ENCODE data around the gene TMPRSS13. TPM values are rescaled to one million over a fixed set of nuclear protein-coding genes. Genes with fewer than 3 reads are reported as not detected.

Gene TMPRSS13
- total and polyA plus RNA-seq, 2 experiments from 2014 or later, result 1.3 to 1.9 TPM

DNA sequence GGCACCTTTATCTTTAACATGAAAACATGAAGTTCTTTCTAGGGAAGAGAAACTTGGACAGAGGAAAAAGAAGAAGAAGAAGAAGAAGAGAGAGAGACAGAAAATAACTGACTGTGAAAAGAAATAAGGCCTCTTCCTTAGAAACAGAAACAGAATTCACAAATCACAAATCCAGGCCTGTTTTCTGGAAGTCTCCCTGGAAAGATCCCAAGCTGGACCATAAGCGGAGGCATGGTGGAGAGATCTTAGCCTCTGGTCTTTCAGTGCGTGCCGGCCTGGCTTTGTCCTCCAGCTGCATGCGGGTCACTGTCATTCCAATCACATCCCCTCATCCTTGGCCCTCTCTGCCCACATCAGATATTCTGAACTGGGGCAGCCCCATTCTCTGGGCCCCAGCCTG lies 59.6 kb downstream of the TMPRSS13 start:
- no peaks in the 10 kb centered on the region for H3K36me3 ChIP-seq (replicated peaks; ENCODE audit: insufficient read depth, low read depth)
- H3K27ac ChIP-seq, result peak overlapping the region; percentile 31
- no peaks in the 10 kb centered on the region for H3K9me2 ChIP-seq (replicated peaks; ENCODE audit: insufficient read depth)
- peaks cover 19% of the 10 kb centered on the region for H3K4me1 ChIP-seq (ENCODE audit: insufficient read depth)
- H3K4me2 ChIP-seq, result peak overlapping the region; percentile 17
- WGBS (ENCODE audit: low lambda C conversion rate, missing lambda C conversion rate), result 83% methylated on average over 3 of the region's 4 CpGs
- H3K9me3 ChIP-seq (ENCODE audit: low read depth), result no peaks in the 10 kb centered on the region
- H3K79me2 ChIP-seq, result peaks cover 2% of the 10 kb centered on the region
- no peaks in the 10 kb centered on the region for H4K20me1 ChIP-seq (ENCODE audit: insufficient read depth, poor library complexity, severe bottlenecking)
- DNase-seq (ENCODE audit: low spot score), result no peak
- TF ChIP-seq, protein P1, sequence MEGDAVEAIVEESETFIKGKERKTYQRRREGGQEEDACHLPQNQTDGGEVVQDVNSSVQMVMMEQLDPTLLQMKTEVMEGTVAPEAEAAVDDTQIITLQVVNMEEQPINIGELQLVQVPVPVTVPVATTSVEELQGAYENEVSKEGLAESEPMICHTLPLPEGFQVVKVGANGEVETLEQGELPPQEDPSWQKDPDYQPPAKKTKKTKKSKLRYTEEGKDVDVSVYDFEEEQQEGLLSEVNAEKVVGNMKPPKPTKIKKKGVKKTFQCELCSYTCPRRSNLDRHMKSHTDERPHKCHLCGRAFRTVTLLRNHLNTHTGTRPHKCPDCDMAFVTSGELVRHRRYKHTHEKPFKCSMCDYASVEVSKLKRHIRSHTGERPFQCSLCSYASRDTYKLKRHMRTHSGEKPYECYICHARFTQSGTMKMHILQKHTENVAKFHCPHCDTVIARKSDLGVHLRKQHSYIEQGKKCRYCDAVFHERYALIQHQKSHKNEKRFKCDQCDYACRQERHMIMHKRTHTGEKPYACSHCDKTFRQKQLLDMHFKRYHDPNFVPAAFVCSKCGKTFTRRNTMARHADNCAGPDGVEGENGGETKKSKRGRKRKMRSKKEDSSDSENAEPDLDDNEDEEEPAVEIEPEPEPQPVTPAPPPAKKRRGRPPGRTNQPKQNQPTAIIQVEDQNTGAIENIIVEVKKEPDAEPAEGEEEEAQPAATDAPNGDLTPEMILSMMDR (IDR thresholded peaks at IDR 0.05; ENCODE audit: poor library complexity), result no peak
- TF ChIP-seq EZH2phosphoT487 (IDR thresholded peaks at IDR 0.05; ENCODE audit: low read depth, severe bottlenecking, unreplicated experiment) (no peak), EZH2 (IDR thresholded peaks at IDR 0.05; ENCODE audit: borderline replicate concordance) (no peak)
- peaks cover 9% of the 10 kb centered on the region for H3K27me3 ChIP-seq
- H3K4me3 ChIP-seq, result no peak overlapping the region
- no peak overlapping the region for H2AFZ ChIP-seq

DNA sequence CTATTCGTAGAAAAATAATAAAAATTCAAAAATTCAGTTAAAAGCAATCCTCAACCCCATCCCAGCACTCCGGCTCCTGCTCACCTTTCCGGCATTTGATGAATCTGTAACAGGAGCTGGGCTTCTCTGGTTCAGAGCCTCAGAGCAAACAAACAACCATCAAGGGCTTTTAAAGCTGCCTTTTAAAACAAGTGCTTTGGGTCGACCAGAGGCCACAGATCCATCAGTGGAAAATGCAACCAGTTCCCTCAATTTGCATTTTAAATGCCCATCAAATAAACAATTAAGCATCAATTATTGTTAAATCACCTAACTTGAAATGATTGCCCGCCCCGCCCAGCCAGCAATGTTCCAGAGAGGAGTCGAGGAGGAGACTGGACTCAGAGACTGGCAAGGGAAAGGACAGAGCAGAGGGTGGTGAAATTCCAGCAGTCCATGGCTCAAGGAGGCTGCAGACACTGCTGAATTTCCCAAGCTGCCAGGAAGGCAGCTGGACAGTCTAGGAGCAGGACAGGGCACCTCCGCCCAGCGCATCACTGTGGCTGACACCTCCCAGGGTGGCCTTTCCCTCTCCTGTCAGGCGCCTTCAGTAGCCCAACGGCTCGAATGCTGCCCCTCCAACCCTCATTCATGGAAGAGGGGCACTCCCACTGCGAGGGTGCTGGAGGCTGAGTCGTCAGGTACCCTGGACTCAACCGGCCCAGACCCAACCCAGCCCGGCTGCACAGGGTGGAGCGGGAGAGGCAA lies 60.2 kb downstream of the TMPRSS13 start:
- Histone ChIP-seq H3K36me3 (replicated peaks; ENCODE audit: insufficient read depth, low read depth) (no peaks in the 10 kb centered on the region), H3K4me1 (ENCODE audit: insufficient read depth) (peaks cover 19% of the 10 kb centered on the region), H3K79me2 (peaks cover 2% of the 10 kb centered on the region), H3K9me3 (ENCODE audit: low read depth) (no peaks in the 10 kb centered on the region), H3K27me3 (peaks cover 6% of the 10 kb centered on the region), H3K9me2 (replicated peaks; ENCODE audit: insufficient read depth) (no peaks in the 10 kb centered on the region), H4K20me1 (ENCODE audit: insufficient read depth, poor library complexity, severe bottlenecking) (no peaks in the 10 kb centered on the region), H2AFZ (no peak overlapping the region), H3K4me2 (no peak overlapping the region), H3K27ac (peak overlapping the region; percentile 31), H3K4me3 (no peak overlapping the region)
- TF ChIP-seq EZH2 (IDR thresholded peaks at IDR 0.05; ENCODE audit: borderline replicate concordance) (no peak), EZH2phosphoT487 (IDR thresholded peaks at IDR 0.05; ENCODE audit: low read depth, severe bottlenecking, unreplicated experiment) (no peak)
- TF ChIP-seq, protein P1 (IDR thresholded peaks at IDR 0.05; ENCODE audit: poor library complexity), result no peak
- no peak for DNase-seq (ENCODE audit: low spot score)
- 72% methylated on average over 17 of the region's 17 CpGs for WGBS (ENCODE audit: low lambda C conversion rate, missing lambda C conversion rate)

DNA sequence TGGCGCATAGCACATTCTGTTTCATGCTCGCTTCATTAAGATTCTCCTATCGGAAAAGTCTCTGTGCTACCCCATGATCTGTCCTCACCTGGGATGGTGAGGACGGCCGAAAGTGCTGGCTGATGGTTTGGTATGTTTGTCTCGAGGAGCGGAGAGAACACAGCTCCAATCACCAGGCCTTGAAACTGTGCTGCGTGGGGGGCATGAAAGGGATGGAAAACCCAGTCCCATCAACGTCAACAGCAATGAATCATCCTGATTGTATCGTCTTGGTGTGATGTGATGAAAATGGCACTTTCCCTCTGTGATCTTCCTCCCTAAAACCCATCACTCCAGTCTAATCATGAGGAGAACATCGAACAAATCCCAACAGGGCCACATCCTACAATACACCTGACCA lies 61.1 kb downstream of the TMPRSS13 start:
- no peaks in the 10 kb centered on the region for H3K27me3 ChIP-seq
- no peaks in the 10 kb centered on the region for H3K36me3 ChIP-seq (replicated peaks; ENCODE audit: insufficient read depth, low read depth)
- no peaks in the 10 kb centered on the region for H3K9me2 ChIP-seq (replicated peaks; ENCODE audit: insufficient read depth)
- DNase-seq (ENCODE audit: low spot score), result no peak
- no peak overlapping the region for H3K27ac ChIP-seq
- H3K4me1 ChIP-seq (ENCODE audit: insufficient read depth), result peaks cover 19% of the 10 kb centered on the region
- 76% methylated on average over 11 of the region's 11 CpGs for WGBS (ENCODE audit: low lambda C conversion rate, missing lambda C conversion rate)
- TF ChIP-seq EZH2phosphoT487 (IDR thresholded peaks at IDR 0.05; ENCODE audit: low read depth, severe bottlenecking, unreplicated experiment), result no peak
- TF ChIP-seq EZH2 (IDR thresholded peaks at IDR 0.05; ENCODE audit: borderline replicate concordance), result no peak
- TF ChIP-seq, protein P1 (IDR thresholded peaks at IDR 0.05; ENCODE audit: poor library complexity), result no peak
- no peak overlapping the region for H2AFZ ChIP-seq
- no peaks in the 10 kb centered on the region for H3K9me3 ChIP-seq (ENCODE audit: low read depth)
- no peak overlapping the region for H3K4me3 ChIP-seq
- H4K20me1 ChIP-seq (ENCODE audit: insufficient read depth, poor library complexity, severe bottlenecking), result no peaks in the 10 kb centered on the region
- peaks cover 2% of the 10 kb centered on the region for H3K79me2 ChIP-seq
- H3K4me2 ChIP-seq, result no peak overlapping the region

Data from hepatocyte (in vitro differentiated cells).